Measurements from ENCODE around the gene TP53I11. TPM values are rescaled to one million over a fixed set of nuclear protein-coding genes. Genes with fewer than 3 reads are reported as not detected.

TP53I11 gene
- total and polyA plus RNA-seq, 2 donors (not counting 1 experiment from before 2014, with no cell fraction given), result 25.0 to 229 TPM

DNA sequence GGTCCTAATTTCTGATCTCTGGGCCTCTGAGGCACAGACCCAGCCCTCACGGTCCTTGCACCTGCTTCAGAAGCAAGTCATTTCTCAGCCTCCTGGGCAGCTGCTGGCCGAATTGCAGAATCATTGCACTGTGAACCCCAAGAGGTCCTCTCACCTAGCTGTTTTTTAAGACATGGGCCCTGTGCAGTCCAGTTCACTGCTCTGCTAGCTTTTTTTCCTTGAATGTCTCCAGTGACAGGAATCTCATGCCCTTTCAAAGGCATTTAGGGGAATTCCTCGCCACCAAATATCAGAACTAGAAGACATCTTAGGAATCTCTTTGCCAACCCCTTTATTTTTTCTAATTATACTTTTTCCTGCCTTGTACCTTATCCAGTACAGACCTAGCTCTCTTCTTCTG lies 35.6 kb upstream of the TP53I11 start:
- no peak overlapping the region for H3K4me3 Mint-ChIP-seq
- no peak overlapping the region for H3K27ac Mint-ChIP-seq
- ATAC-seq (ENCODE audit: low read depth) (no peak), DNase-seq (no peak)
- no peak overlapping the region for H3K9ac ChIP-seq (ENCODE audit: low read length)
- no peak overlapping the region for H3K4me2 ChIP-seq (replicated peaks; ENCODE audit: low read depth, low read length, poor library complexity, severe bottlenecking)
- H3K27me3 Mint-ChIP-seq, result no peaks in the 10 kb centered on the region
- ChIA-PET CTCF (interaction anchor here (0.7 to 1.9 kb wide), 2 partner anchors 17 to 119 kb away, joined by 4 to 5 read pairs; no protein-coding TSS in a partner anchor), POLR2A (no interaction called here)
- H3K4me1 ChIP-seq (ENCODE audit: control insufficient read depth in 2 of 2, insufficient read depth in 2 of 2, low read length in 2 of 2), result no peaks in the 10 kb centered on the region
- H3K4me1 Mint-ChIP-seq, result peaks cover 22% of the 10 kb centered on the region
- H3K27ac ChIP-seq (ENCODE audit: low read length in 2 of 2), result no peak overlapping the region
- TF ChIP-seq, protein P1, sequence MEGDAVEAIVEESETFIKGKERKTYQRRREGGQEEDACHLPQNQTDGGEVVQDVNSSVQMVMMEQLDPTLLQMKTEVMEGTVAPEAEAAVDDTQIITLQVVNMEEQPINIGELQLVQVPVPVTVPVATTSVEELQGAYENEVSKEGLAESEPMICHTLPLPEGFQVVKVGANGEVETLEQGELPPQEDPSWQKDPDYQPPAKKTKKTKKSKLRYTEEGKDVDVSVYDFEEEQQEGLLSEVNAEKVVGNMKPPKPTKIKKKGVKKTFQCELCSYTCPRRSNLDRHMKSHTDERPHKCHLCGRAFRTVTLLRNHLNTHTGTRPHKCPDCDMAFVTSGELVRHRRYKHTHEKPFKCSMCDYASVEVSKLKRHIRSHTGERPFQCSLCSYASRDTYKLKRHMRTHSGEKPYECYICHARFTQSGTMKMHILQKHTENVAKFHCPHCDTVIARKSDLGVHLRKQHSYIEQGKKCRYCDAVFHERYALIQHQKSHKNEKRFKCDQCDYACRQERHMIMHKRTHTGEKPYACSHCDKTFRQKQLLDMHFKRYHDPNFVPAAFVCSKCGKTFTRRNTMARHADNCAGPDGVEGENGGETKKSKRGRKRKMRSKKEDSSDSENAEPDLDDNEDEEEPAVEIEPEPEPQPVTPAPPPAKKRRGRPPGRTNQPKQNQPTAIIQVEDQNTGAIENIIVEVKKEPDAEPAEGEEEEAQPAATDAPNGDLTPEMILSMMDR (IDR thresholded peaks at IDR 0.05), result no peak
- no peak for TF ChIP-seq EZH2 (IDR thresholded peaks at IDR 0.05; ENCODE audit: borderline replicate concordance, insufficient read depth, low read depth, low read length, poor library complexity, severe bottlenecking)
- H3K9me3 ChIP-seq (ENCODE audit: control extremely low read depth in 1 of 3, control insufficient read depth in 2 of 3, insufficient read depth in 1 of 3, low read length in 2 of 3), result no peaks in the 10 kb centered on the region
- no peaks in the 10 kb centered on the region for H3K36me3 ChIP-seq (replicated peaks in 1 of 2; ENCODE audit: control extremely low read depth in 1 of 2, control insufficient read depth in 1 of 2, extremely low read depth in 1 of 2, insufficient read depth in 2 of 2, low read length in 1 of 2)
- WGBS (ENCODE audit: insufficient coverage), result 58% methylated on average over 2 of the region's 3 CpGs
- H3K4me3 ChIP-seq (ENCODE audit: control extremely low read depth in 1 of 5, extremely low read depth in 1 of 5, insufficient read depth in 1 of 5, low read depth in 2 of 5, low read length in 4 of 5), result no peak overlapping the region
- intact Hi-C loops (cut with micrococcal nuclease), result no loop called here
- no peaks in the 10 kb centered on the region for H3K9me3 Mint-ChIP-seq (ENCODE audit: insufficient read depth)
- no peaks in the 10 kb centered on the region for H4K20me1 ChIP-seq (ENCODE audit: control insufficient read depth, insufficient read depth, low read length, poor library complexity, severe bottlenecking)
- no peak overlapping the region for H2AFZ ChIP-seq (ENCODE audit: insufficient read depth, low read depth, low read length, poor library complexity, severe bottlenecking)
- H3K79me2 ChIP-seq (ENCODE audit: control insufficient read depth, insufficient read depth, low read length), result no peaks in the 10 kb centered on the region
- H3K27me3 ChIP-seq (replicated peaks in 1 of 4; ENCODE audit: control extremely low read depth in 1 of 4, control insufficient read depth in 3 of 4, insufficient read depth in 4 of 4, low read length in 3 of 4), result no peaks in the 10 kb centered on the region

DNA sequence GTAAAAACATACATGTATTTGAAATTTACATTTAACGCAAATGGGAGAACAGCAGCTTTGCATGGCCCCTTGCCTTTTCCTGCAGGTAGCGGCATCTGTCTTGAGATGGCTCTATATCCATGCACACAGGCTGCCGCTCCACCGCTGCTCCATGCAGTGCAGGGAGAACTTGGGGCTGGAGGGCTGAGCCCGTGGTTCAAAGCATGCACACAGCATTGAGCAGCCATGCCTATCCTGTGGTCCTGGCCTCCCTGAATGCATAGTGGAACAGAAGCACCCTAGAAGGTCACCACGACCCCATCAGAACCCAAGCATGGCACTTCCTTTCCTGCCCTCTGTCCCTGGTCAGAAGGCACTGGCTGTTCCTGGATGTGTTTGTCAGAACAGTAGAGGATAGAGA lies 35.0 kb upstream of the TP53I11 start:
- H3K27me3 ChIP-seq (replicated peaks in 1 of 4; ENCODE audit: control extremely low read depth in 1 of 4, control insufficient read depth in 3 of 4, insufficient read depth in 4 of 4, low read length in 3 of 4), result no peaks in the 10 kb centered on the region
- H3K4me3 ChIP-seq (ENCODE audit: control extremely low read depth in 1 of 5, extremely low read depth in 1 of 5, insufficient read depth in 1 of 5, low read depth in 2 of 5, low read length in 4 of 5), result no peak overlapping the region
- no peaks in the 10 kb centered on the region for H4K20me1 ChIP-seq (ENCODE audit: control insufficient read depth, insufficient read depth, low read length, poor library complexity, severe bottlenecking)
- no peaks in the 10 kb centered on the region for H3K9me3 ChIP-seq (ENCODE audit: control extremely low read depth in 1 of 3, control insufficient read depth in 2 of 3, insufficient read depth in 1 of 3, low read length in 2 of 3)
- H3K79me2 ChIP-seq (ENCODE audit: control insufficient read depth, insufficient read depth, low read length), result no peaks in the 10 kb centered on the region
- WGBS (ENCODE audit: insufficient coverage), result 80% methylated on average over 4 of the region's 6 CpGs
- Mint-ChIP-seq H3K27ac (no peak overlapping the region), H3K9me3 (ENCODE audit: insufficient read depth) (no peaks in the 10 kb centered on the region), H3K27me3 (no peaks in the 10 kb centered on the region), H3K4me3 (no peak overlapping the region), H3K4me1 (peaks cover 22% of the 10 kb centered on the region)
- H3K9ac ChIP-seq (ENCODE audit: low read length), result no peak overlapping the region
- ATAC-seq (ENCODE audit: low read depth) (no peak), DNase-seq (no peak)
- no peak for TF ChIP-seq EZH2 (IDR thresholded peaks at IDR 0.05; ENCODE audit: borderline replicate concordance, insufficient read depth, low read depth, low read length, poor library complexity, severe bottlenecking)
- TF ChIP-seq, protein P1 (IDR thresholded peaks at IDR 0.05), result no peak
- H3K4me1 ChIP-seq (ENCODE audit: control insufficient read depth in 2 of 2, insufficient read depth in 2 of 2, low read length in 2 of 2), result peaks cover 2 to 6% of the 10 kb centered on the region in 2 donors
- H3K36me3 ChIP-seq (replicated peaks in 1 of 2; ENCODE audit: control extremely low read depth in 1 of 2, control insufficient read depth in 1 of 2, extremely low read depth in 1 of 2, insufficient read depth in 2 of 2, low read length in 1 of 2), result no peaks in the 10 kb centered on the region
- ChIA-PET CTCF (interaction anchor here (1.9 kb wide), 1 partner anchor 120 kb away, joined by 5 read pairs; no protein-coding TSS in a partner anchor), POLR2A (interaction anchor here (0.7 kb wide), 1 partner anchor 40 kb away, joined by 3 read pairs; no protein-coding TSS in a partner anchor)
- no peak overlapping the region for H2AFZ ChIP-seq (ENCODE audit: insufficient read depth, low read depth, low read length, poor library complexity, severe bottlenecking)
- H3K4me2 ChIP-seq (replicated peaks; ENCODE audit: low read depth, low read length, poor library complexity, severe bottlenecking), result no peak overlapping the region
- H3K27ac ChIP-seq (ENCODE audit: low read length in 2 of 2), result no peak overlapping the region
- intact Hi-C loops (cut with micrococcal nuclease), result no loop called here

All from B cell (primary cell).